Hair follicle dermal papilla cell (primary cell): ENCODE data around the gene DHRS13. TPM values are rescaled to one million over a fixed set of nuclear protein-coding genes. Genes with fewer than 3 reads are reported as not detected.

Experiments used
- total RNA-seq: library from RNA; depleted of rRNA; stranded (reverse); fragments of >200 nt; gene quantifications from 2 replicates; pipeline ENCODE4 v1.2.3, GENCODE V29; 2012

DHRS13 gene
- total RNA-seq: 1.5 and 2.9 TPM in 2 replicates

DNA sequence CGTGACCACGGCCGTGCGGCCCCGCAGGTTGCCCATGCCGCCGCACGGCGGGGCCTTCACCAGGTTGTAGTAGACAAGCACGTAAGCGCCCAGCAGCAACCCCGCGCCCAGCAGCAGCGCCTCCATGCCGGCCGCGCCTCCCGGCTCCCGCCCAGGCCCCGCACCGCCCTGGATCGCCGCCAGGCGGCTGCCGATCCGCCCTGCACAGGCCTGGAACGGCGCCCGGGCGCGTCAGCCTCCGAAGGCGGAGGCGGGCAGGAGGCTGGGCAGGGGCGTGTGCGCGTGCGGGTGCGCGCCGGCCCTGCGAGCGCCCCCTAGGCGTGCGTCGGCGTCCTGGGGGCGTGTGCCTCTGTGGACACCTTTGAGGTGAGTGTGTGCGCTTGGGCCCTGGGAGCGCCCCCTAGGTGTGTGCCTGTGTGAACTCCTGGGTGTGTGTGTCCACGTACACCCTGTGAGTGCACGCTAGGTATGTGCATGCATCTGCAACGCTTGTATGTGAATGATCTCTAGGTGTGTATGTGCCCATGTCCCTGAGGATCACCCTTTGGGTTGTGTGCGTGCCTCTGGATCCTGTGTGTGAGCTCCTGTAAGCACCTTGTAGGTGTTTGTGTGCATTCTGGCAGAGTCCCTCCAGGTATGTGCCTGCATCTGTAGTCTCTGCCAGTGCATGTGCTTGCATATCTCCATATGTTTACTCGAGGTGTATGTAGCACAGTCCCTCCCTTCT lies at the start of gene DHRS13:
Gene DHRS13 (minus strand): TSS at position 261 of the 727 bp plus-strand sequence. CDS start 135 bp downstream, at position 126.

DNA sequence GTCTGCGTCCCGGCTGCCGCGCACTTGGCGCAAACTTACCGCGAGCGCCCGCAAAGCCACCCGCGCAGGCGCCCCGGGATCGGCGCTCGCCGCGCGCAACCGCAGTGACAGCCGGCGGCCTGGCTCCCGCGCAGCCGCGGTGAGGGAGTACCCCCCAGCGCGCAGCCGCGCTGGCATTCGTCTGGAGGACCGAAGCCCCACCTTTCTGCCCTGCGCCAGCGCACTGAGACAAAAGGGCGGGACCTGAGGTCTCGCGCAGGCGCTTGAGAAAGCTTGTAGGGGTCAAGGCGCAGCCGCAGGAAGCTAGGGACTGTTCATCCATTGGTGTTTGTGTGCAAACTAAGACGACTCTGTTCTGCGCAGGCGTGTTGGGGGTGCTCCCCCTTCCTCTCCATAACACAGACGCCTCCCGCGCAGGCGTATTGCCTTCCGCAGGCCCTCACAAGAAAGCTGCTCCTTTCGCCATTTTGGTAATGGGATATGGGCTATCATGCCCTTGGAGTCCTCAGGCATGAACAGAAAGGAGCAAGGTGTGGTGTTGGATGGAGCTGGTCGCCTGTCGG lies 48.6 kb upstream of the DHRS13 start, which contains the start of gene PHF12:
Gene PHF12 (minus strand): TSS at position 91 of the 563 bp plus-strand sequence. CDS start 558 bp downstream, outside the sequence.

GRCh38 chr17:28896884-28897768 lies 5.8 kb downstream of the DHRS13 start, which contains the start of gene FLOT2:
FLOT2 (minus strand) TSS chr17:28897733; CDS start chr17:28897574, 159 bp downstream.

GRCh38 chr17:28854457-28855335 lies 48.2 kb downstream of the DHRS13 start, which contains the start of gene ERAL1:
ERAL1 (plus strand) TSS chr17:28855016; CDS start chr17:28855035, 19 bp downstream.

Other genes with a start within 250 kb of the DHRS13 start
- gene SDF2, start 241.2 kb downstream of the DHRS13 start, total RNA-seq: 35.2 and 39.1 TPM in 2 replicates
- 58.0 and 67.8 TPM in 2 replicates for gene SUPT6H, start 240.9 kb downstream of the DHRS13 start, total RNA-seq
- gene PROCA1, start 191.2 kb downstream of the DHRS13 start, total RNA-seq: 0.65 and 1.9 TPM in 2 replicates
- 186 and 192 TPM in 2 replicates for gene RAB34, start 185.2 kb downstream of the DHRS13 start, total RNA-seq
- gene RPL23A, start 183.1 kb downstream of the DHRS13 start, total RNA-seq: 245 and 263 TPM in 2 replicates
- gene TLCD1, start 176.8 kb downstream of the DHRS13 start, total RNA-seq: 3.9 and 4.9 TPM in 2 replicates
- gene NEK8, start 174.3 kb downstream of the DHRS13 start, total RNA-seq: 5.2 TPM in 2 replicates
- gene TRAF4, start 159.1 kb downstream of the DHRS13 start, total RNA-seq: 36.6 and 39.3 TPM in 2 replicates
- 6.8 and 7.3 TPM in 2 replicates for gene FAM222B, start 60.3 kb downstream of the DHRS13 start, total RNA-seq
- gene ERAL1, start 48.1 kb downstream of the DHRS13 start, total RNA-seq: 41.9 and 45.8 TPM in 2 replicates
- 44.1 and 45.8 TPM in 2 replicates for gene FLOT2, start 5.3 kb downstream of the DHRS13 start, total RNA-seq
- gene PHF12, start 48.4 kb upstream of the DHRS13 start, total RNA-seq: 39.2 and 41.4 TPM in 2 replicates
- gene SEZ6, start 103.0 kb upstream of the DHRS13 start, total RNA-seq: not detected in 2 replicates
- 2.6 and 3.4 TPM in 2 replicates for gene PIPOX, start 140.1 kb upstream of the DHRS13 start, total RNA-seq